Measurements from ENCODE around the gene EML6.

DNA sequence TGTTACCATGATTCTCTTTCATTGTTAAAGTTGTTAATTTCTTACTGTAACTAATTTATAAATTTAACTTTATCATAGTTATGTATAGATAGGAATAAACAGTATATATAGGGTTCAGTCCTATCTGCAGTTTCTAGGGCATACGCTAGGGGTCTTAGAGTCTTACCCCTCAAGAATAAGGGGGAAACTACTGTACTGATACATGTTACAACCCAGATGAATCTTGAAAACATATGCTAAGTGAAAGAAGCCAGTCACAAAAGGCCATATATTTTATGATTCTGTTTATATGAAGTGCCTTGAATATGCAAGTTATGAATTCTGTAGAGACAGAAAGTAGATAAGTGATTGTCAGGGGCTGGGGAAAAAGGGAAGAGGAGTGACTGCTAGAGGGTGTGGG lies 274.4 kb downstream of the EML6 start:
- TF ChIP-seq, protein P1, sequence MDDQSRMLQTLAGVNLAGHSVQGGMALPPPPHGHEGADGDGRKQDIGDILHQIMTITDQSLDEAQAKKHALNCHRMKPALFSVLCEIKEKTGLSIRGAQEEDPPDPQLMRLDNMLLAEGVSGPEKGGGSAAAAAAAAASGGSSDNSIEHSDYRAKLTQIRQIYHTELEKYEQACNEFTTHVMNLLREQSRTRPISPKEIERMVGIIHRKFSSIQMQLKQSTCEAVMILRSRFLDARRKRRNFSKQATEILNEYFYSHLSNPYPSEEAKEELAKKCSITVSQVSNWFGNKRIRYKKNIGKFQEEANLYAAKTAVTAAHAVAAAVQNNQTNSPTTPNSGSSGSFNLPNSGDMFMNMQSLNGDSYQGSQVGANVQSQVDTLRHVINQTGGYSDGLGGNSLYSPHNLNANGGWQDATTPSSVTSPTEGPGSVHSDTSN (IDR thresholded peaks at IDR 0.05), result no peak
- TF ChIP-seq, protein P2, sequence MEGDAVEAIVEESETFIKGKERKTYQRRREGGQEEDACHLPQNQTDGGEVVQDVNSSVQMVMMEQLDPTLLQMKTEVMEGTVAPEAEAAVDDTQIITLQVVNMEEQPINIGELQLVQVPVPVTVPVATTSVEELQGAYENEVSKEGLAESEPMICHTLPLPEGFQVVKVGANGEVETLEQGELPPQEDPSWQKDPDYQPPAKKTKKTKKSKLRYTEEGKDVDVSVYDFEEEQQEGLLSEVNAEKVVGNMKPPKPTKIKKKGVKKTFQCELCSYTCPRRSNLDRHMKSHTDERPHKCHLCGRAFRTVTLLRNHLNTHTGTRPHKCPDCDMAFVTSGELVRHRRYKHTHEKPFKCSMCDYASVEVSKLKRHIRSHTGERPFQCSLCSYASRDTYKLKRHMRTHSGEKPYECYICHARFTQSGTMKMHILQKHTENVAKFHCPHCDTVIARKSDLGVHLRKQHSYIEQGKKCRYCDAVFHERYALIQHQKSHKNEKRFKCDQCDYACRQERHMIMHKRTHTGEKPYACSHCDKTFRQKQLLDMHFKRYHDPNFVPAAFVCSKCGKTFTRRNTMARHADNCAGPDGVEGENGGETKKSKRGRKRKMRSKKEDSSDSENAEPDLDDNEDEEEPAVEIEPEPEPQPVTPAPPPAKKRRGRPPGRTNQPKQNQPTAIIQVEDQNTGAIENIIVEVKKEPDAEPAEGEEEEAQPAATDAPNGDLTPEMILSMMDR (IDR thresholded peaks at IDR 0.05), result no peak
- TF ChIP-seq KDM5A (IDR thresholded peaks at IDR 0.05) (no peak), ESRRA (IDR thresholded peaks at IDR 0.05; ENCODE audit: borderline replicate concordance, low read length) (no peak), MYC (IDR thresholded peaks at IDR 0.05; ENCODE audit: borderline replicate concordance, low read length) (no peak), HOXA7 (CRISPR knock-in tag; IDR thresholded peaks at IDR 0.05) (no peak), CHD2 (IDR thresholded peaks at IDR 0.05; ENCODE audit: low read length, partially characterized antibody) (no peak), POLR2A (IDR thresholded peaks at IDR 0.05; ENCODE audit: low read length) (no peak), POLR2AphosphoS2 (conservative IDR thresholded peaks at IDR 0.05; ENCODE audit: low read length) (no peak), SMC3 (IDR thresholded peaks at IDR 0.05) (no peak)
- TF ChIP-seq, protein P3, sequence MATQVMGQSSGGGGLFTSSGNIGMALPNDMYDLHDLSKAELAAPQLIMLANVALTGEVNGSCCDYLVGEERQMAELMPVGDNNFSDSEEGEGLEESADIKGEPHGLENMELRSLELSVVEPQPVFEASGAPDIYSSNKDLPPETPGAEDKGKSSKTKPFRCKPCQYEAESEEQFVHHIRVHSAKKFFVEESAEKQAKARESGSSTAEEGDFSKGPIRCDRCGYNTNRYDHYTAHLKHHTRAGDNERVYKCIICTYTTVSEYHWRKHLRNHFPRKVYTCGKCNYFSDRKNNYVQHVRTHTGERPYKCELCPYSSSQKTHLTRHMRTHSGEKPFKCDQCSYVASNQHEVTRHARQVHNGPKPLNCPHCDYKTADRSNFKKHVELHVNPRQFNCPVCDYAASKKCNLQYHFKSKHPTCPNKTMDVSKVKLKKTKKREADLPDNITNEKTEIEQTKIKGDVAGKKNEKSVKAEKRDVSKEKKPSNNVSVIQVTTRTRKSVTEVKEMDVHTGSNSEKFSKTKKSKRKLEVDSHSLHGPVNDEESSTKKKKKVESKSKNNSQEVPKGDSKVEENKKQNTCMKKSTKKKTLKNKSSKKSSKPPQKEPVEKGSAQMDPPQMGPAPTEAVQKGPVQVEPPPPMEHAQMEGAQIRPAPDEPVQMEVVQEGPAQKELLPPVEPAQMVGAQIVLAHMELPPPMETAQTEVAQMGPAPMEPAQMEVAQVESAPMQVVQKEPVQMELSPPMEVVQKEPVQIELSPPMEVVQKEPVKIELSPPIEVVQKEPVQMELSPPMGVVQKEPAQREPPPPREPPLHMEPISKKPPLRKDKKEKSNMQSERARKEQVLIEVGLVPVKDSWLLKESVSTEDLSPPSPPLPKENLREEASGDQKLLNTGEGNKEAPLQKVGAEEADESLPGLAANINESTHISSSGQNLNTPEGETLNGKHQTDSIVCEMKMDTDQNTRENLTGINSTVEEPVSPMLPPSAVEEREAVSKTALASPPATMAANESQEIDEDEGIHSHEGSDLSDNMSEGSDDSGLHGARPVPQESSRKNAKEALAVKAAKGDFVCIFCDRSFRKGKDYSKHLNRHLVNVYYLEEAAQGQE (IDR thresholded peaks at IDR 0.05), result no peak

Data from A549 (cell line).